ENCODE data around the gene HEATR9.

- TF ChIP-seq PATZ1 (CRISPR knock-in tag; IDR thresholded peaks at IDR 0.05; ENCODE audit: borderline replicate concordance) (no peak), TCF4 (CRISPR knock-in tag; IDR thresholded peaks at IDR 0.05; ENCODE audit: borderline replicate concordance) (no peak), RARB (CRISPR knock-in tag; IDR thresholded peaks at IDR 0.05) (no peak), ISL1 (CRISPR knock-in tag; IDR thresholded peaks at IDR 0.05) (no peak), TOX (CRISPR knock-in tag; IDR thresholded peaks at IDR 0.05; ENCODE audit: borderline replicate concordance) (no peak), CSRNP3 (CRISPR knock-in tag; IDR thresholded peaks at IDR 0.05) (no peak), SNAI2 (CRISPR knock-in tag; IDR thresholded peaks at IDR 0.05) (no peak), CREB5 (CRISPR knock-in tag; IDR thresholded peaks at IDR 0.05; ENCODE audit: low read depth) (no peak), ESRRG (CRISPR knock-in tag; IDR thresholded peaks at IDR 0.05) (no peak), POU6F1 (CRISPR knock-in tag; IDR thresholded peaks at IDR 0.05; ENCODE audit: borderline replicate concordance, low read depth) (no peak), CSDC2 (CRISPR knock-in tag; IDR thresholded peaks at IDR 0.05) (no peak), ARNTL (CRISPR knock-in tag; IDR thresholded peaks at IDR 0.05; ENCODE audit: borderline replicate concordance, low read depth) (no peak), PPARA (CRISPR knock-in tag; IDR thresholded peaks at IDR 0.05; ENCODE audit: borderline replicate concordance) (no peak)
Measured at GRCh38 chr17:35912942-35913341, 44.3 kb upstream of the HEATR9 start.
